DOHH2 (cell line): ENCODE measurements around the gene TUNAR.

Experiments
- EZH2phosphoT487 ChIP-seq: fragments of 200-600 bp; sonication (generic); IDR thresholded peaks from 2 replicates; pipeline ENCODE4 v1.6.1; 2017; ENCODE audit warnings: borderline replicate concordance, mild to moderate bottlenecking, antibody characterized with exemption, low read length, moderate library complexity, mixed read lengths
- TF ChIP-seq, protein P1 (sequence below): fragments of 200-600 bp; sonication (generic); IDR thresholded peaks from one replicate; pipeline ENCODE4 v1.5.1; 2014; ENCODE audit warnings: antibody characterized with exemption, mild to moderate bottlenecking, low read depth, low read length; ENCODE audit not compliant: poor library complexity, severe bottlenecking

DNA sequence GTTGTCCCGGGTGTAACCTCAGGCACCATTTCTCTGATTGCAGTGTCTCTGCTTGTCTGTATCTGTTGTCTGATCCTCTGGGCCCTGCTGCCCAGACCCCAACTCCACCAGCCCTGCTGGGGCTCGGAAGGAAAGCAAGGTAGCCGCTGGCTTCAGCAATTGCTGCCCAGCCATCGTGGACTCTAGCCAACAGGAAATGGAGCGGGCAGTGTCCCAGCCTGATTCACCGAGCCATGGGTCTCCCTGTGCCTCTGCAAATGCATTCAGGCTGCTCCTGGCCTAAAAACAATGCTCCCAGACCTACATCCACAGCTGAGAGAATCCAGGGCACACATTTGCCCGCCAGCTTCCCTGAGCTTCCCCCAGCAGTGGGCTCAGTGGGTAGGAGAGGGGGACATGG is 9.2 kb downstream of the TUNAR start:
- TF ChIP-seq, protein P1, sequence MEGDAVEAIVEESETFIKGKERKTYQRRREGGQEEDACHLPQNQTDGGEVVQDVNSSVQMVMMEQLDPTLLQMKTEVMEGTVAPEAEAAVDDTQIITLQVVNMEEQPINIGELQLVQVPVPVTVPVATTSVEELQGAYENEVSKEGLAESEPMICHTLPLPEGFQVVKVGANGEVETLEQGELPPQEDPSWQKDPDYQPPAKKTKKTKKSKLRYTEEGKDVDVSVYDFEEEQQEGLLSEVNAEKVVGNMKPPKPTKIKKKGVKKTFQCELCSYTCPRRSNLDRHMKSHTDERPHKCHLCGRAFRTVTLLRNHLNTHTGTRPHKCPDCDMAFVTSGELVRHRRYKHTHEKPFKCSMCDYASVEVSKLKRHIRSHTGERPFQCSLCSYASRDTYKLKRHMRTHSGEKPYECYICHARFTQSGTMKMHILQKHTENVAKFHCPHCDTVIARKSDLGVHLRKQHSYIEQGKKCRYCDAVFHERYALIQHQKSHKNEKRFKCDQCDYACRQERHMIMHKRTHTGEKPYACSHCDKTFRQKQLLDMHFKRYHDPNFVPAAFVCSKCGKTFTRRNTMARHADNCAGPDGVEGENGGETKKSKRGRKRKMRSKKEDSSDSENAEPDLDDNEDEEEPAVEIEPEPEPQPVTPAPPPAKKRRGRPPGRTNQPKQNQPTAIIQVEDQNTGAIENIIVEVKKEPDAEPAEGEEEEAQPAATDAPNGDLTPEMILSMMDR = no peak
- no peak for TF ChIP-seq EZH2phosphoT487
